ENCODE measurements around the gene NEO1. TPM values are rescaled to one million over a fixed set of nuclear protein-coding genes. Genes with fewer than 3 reads are reported as not detected.

Gene NEO1
- total and polyA plus RNA-seq, 2 experiments from 2014 or later = 4.5 to 13.6 TPM

GRCh38 chr15:73054417-73054953, 2.2 kb downstream of the NEO1 start:
- H3K9me2 ChIP-seq (ENCODE audit: insufficient read depth) = no peaks in the 10 kb centered on the region

DNA sequence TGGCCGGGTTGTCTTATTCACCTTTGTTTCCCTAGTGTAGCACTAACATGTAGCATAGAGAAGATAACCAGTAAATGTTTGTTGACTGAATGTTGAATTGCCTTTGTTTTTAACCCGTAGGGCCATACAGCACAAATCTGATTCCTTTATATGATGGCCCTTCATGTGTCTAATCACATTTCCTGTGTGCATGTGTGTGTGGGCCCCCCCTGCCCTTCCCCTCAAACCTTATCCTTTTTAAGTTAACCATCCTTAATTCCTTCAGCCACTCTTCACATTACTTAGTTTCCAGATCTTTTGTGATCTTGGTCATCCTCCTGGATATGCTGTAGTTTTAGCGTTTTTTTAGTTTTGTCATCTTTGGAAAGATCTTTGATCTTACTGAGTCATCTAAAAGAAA, 4.2 kb downstream of the NEO1 start:
- TF ChIP-seq EZH2phosphoT487 (IDR thresholded peaks at IDR 0.05; ENCODE audit: insufficient read depth, low read depth) (no peak), EZH2 (IDR thresholded peaks at IDR 0.05; ENCODE audit: insufficient read depth, poor library complexity, severe bottlenecking) (no peak)
- no peaks in the 10 kb centered on the region for H3K9me3 ChIP-seq (ENCODE audit: low read depth)
- no peaks in the 10 kb centered on the region for H3K27me3 ChIP-seq (replicated peaks; ENCODE audit: insufficient read depth)
- H3K4me3 ChIP-seq = no peak overlapping the region
- H3K4me2 ChIP-seq (ENCODE audit: unreplicated experiment) = no peak overlapping the region
- no peak overlapping the region for H3K9ac ChIP-seq
- H3K79me2 ChIP-seq (ENCODE audit: insufficient read depth) = peaks cover 13% of the 10 kb centered on the region; the same call in 1 of the 2 replicates
- H3K27ac ChIP-seq = no peak overlapping the region
- in situ Hi-C loops (cut with MboI) = no loop called here
- no peaks in the 10 kb centered on the region; the same call in 1 of the 2 replicates for H3F3A ChIP-seq (ENCODE audit: insufficient read depth)
- H2AFZ ChIP-seq = no peak overlapping the region
- no peaks in the 10 kb centered on the region for H4K20me1 ChIP-seq (ENCODE audit: insufficient read depth)
- no peaks in the 10 kb centered on the region for H3K36me3 ChIP-seq (ENCODE audit: low read depth)
- DNase-seq = no peak
- 67 to 68% methylated on average over 3 of the region's 3 CpGs for WGBS, 2 experiments (ENCODE audit: low coverage in 1 of 2, low lambda C conversion rate in 2 of 2, missing lambda C conversion rate in 2 of 2)
- no peaks in the 10 kb centered on the region; the same call in 1 of the 2 replicates for H3K4me1 ChIP-seq (ENCODE audit: insufficient read depth)
- no peaks in the 10 kb centered on the region for H3K9me2 ChIP-seq (ENCODE audit: insufficient read depth)

More at GRCh38 chr15:73054417-73054953, 2.2 kb downstream of the NEO1 start:
- 87 to 93% methylated on average over 6 of the region's 6 CpGs for WGBS, 2 experiments (ENCODE audit: low coverage in 1 of 2, low lambda C conversion rate in 2 of 2, missing lambda C conversion rate in 2 of 2)
- Histone ChIP-seq H3K79me2 (ENCODE audit: insufficient read depth) (0 out of 2 replicates have a peak, but pooled peaks cover 8% of the 10 kb centered on the region), H3K4me1 (ENCODE audit: insufficient read depth) (no peaks in the 10 kb centered on the region; the same call in 1 of the 2 replicates), H3K27me3 (replicated peaks; ENCODE audit: insufficient read depth) (peaks cover 1% of the 10 kb centered on the region; the same call in 1 of the 2 replicates), H4K20me1 (ENCODE audit: insufficient read depth) (no peaks in the 10 kb centered on the region), H3K9ac (no peak overlapping the region), H3K36me3 (ENCODE audit: low read depth) (no peaks in the 10 kb centered on the region), H3F3A (ENCODE audit: insufficient read depth) (peaks cover 12% of the 10 kb centered on the region), H3K9me3 (ENCODE audit: low read depth) (no peaks in the 10 kb centered on the region), H3K4me3 (no peak overlapping the region), H3K4me2 (ENCODE audit: unreplicated experiment) (no peak overlapping the region), H2AFZ (no peak overlapping the region), H3K27ac (no peak overlapping the region)
- no peak for TF ChIP-seq EZH2 (IDR thresholded peaks at IDR 0.05; ENCODE audit: insufficient read depth, poor library complexity, severe bottlenecking)
- TF ChIP-seq EZH2phosphoT487 (IDR thresholded peaks at IDR 0.05; ENCODE audit: insufficient read depth, low read depth) = no peak
- no peak for DNase-seq
- in situ Hi-C loops (cut with MboI) = no loop called here

DNA sequence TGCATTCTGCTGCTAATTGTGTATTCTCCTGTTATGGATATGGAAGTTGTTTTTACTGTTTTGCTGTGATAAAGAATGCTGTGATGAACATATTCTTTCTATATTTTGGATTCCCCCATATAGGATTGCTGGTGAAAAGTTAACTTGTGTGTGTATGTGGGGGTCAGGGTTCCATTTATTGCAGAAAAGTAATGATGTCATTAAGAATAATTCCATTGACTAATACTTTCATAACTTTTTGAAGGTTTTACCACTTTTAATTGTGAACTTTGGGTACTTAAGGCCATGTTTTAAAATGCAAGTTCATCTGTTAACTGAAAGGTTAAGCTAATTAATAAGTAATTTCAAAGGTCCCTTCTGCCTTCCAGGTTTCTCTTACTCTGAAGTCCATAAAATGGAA, 6.2 kb downstream of the NEO1 start:
- H2AFZ ChIP-seq = no peak overlapping the region
- no peaks in the 10 kb centered on the region; the same call in 1 of the 2 replicates for H3F3A ChIP-seq (ENCODE audit: insufficient read depth)
- H3K9me2 ChIP-seq (ENCODE audit: insufficient read depth) = no peaks in the 10 kb centered on the region
- H3K79me2 ChIP-seq (ENCODE audit: insufficient read depth) = peaks cover 13% of the 10 kb centered on the region; the same call in 1 of the 2 replicates
- no peak overlapping the region for H3K9ac ChIP-seq
- no peak overlapping the region for H3K27ac ChIP-seq
- DNase-seq = no peak
- TF ChIP-seq EZH2 (IDR thresholded peaks at IDR 0.05; ENCODE audit: insufficient read depth, poor library complexity, severe bottlenecking) (no peak), EZH2phosphoT487 (IDR thresholded peaks at IDR 0.05; ENCODE audit: insufficient read depth, low read depth) (no peak)
- no peaks in the 10 kb centered on the region; the same call in 1 of the 2 replicates for H3K4me1 ChIP-seq (ENCODE audit: insufficient read depth)
- H3K36me3 ChIP-seq (ENCODE audit: low read depth) = no peaks in the 10 kb centered on the region
- H3K4me3 ChIP-seq = no peak overlapping the region
- no peaks in the 10 kb centered on the region for H3K27me3 ChIP-seq (replicated peaks; ENCODE audit: insufficient read depth)
- H4K20me1 ChIP-seq (ENCODE audit: insufficient read depth) = no peaks in the 10 kb centered on the region
- in situ Hi-C loops (cut with MboI) = no loop called here
- H3K4me2 ChIP-seq (ENCODE audit: unreplicated experiment) = no peak overlapping the region
- H3K9me3 ChIP-seq (ENCODE audit: low read depth) = no peaks in the 10 kb centered on the region

DNA sequence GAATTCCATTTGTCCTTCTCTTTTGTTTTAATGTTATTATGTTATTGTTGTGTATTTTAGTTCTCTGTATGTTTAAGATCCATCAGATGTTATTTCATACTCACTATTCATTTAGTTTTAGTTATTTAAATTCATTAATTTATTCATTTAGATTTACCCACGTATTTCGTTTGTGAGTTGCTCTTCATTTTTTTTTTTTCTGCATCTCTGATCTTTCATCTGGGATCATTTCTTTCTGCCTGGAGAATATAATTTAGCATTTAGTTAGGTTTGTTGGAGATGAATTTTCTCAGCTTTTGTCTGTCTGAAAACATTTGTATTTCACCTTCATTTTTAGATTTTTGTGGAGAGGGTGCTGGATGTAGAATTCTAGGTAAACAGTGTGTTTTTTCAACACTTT, 12.9 kb downstream of the NEO1 start:
- H3K27me3 ChIP-seq (replicated peaks; ENCODE audit: insufficient read depth) = no peaks in the 10 kb centered on the region; the same call in 1 of the 2 replicates
- H3K9me2 ChIP-seq (ENCODE audit: insufficient read depth) = no peaks in the 10 kb centered on the region
- no peak overlapping the region for H3K27ac ChIP-seq
- no peaks in the 10 kb centered on the region for H3K4me1 ChIP-seq (ENCODE audit: insufficient read depth)
- no peak overlapping the region for H3K4me2 ChIP-seq (ENCODE audit: unreplicated experiment)
- H3F3A ChIP-seq (ENCODE audit: insufficient read depth) = no peaks in the 10 kb centered on the region
- TF ChIP-seq EZH2 (IDR thresholded peaks at IDR 0.05; ENCODE audit: insufficient read depth, poor library complexity, severe bottlenecking) = no peak
- no peak overlapping the region for H3K4me3 ChIP-seq
- H3K9me3 ChIP-seq (ENCODE audit: low read depth) = no peaks in the 10 kb centered on the region
- WGBS, 2 experiments (ENCODE audit: low coverage in 1 of 2, low lambda C conversion rate in 2 of 2, missing lambda C conversion rate in 2 of 2) = 95 to 96% methylated on average over 2 of the region's 2 CpGs
- DNase-seq = no peak
- in situ Hi-C loops (cut with MboI) = no loop called here
- H3K9ac ChIP-seq = no peak overlapping the region
- no peak overlapping the region for H2AFZ ChIP-seq
- H3K79me2 ChIP-seq (ENCODE audit: insufficient read depth) = peaks cover 4% of the 10 kb centered on the region; the same call in 1 of the 2 replicates
- no peaks in the 10 kb centered on the region for H3K36me3 ChIP-seq (ENCODE audit: low read depth)
- H4K20me1 ChIP-seq (ENCODE audit: insufficient read depth) = no peaks in the 10 kb centered on the region
